ENCODE measurements around the gene ZCCHC7. TPM values are rescaled to one million over a fixed set of nuclear protein-coding genes. Genes with fewer than 3 reads are reported as not detected.

ZCCHC7 gene
- polyA plus RNA-seq, 3 donors, result 8.7 to 12.9 (median 12.5) TPM

DNA sequence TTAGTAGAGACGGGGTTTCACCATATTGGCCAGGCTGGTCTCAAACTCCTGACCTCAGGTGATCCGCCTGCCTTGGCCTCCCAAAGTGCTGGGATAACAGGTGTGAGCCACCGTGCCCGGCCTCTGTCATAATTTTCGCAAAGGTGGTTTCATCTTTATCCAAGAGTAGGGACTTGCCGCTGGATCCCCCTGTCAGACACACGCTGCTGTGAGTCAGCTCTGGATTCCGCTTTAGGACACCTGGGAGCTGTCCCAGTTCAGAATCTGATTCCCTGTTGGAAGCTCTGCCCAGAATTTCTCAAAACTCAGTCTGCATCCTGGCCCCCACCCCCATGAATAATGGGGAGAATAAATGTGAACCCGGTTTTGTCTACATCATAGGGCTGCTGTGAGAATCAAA, 284.2 kb downstream of the ZCCHC7 start:
- Histone ChIP-seq H3K27me3 (ENCODE audit: control insufficient read depth in 2 of 2, insufficient read depth in 2 of 2, low read length in 2 of 2) (no peaks in the 10 kb centered on the region), H2AFZ (ENCODE audit: insufficient read depth, low read depth, low read length, poor library complexity, severe bottlenecking) (no peak overlapping the region), H3K27ac (ENCODE audit: low read depth in 1 of 2, low read length in 2 of 2) (no peak overlapping the region), H3K79me2 (ENCODE audit: insufficient read depth, low read length) (no peaks in the 10 kb centered on the region), H3K4me3 (replicated peaks in 1 of 3; ENCODE audit: low read depth in 2 of 3, low read length in 3 of 3) (no peak overlapping the region), H3K9me3 (replicated peaks in 1 of 2; ENCODE audit: control insufficient read depth in 1 of 2, insufficient read depth in 1 of 2, low read length in 2 of 2) (no peaks in the 10 kb centered on the region), H3K9ac (ENCODE audit: insufficient read depth, low read length, poor library complexity, severe bottlenecking) (no peak overlapping the region), H3K36me3 (replicated peaks in 1 of 2; ENCODE audit: control insufficient read depth in 1 of 2, insufficient read depth in 2 of 2, low read length in 2 of 2) (no peaks in the 10 kb centered on the region), H4K20me1 (ENCODE audit: insufficient read depth, low read length) (no peaks in the 10 kb centered on the region), H3K4me1 (ENCODE audit: control insufficient read depth in 1 of 2, insufficient read depth in 2 of 2, low read length in 2 of 2) (no peaks in the 10 kb centered on the region), H3K4me2 (replicated peaks; ENCODE audit: extremely low read depth, low read length, poor library complexity, severe bottlenecking) (no peak overlapping the region)
- H3K36me3 Mint-ChIP-seq, result no peaks in the 10 kb centered on the region
- DNase-seq, result no peak
- intact Hi-C loops (cut with micrococcal nuclease), result no loop called here
- no peak overlapping the region for H3K27ac Mint-ChIP-seq
- no peaks in the 10 kb centered on the region for H3K4me1 Mint-ChIP-seq
- H3K9me3 Mint-ChIP-seq, result no peaks in the 10 kb centered on the region
- 97% methylated on average over 8 of the region's 9 CpGs for WGBS (ENCODE audit: insufficient coverage)
- no peak overlapping the region for H3K4me3 Mint-ChIP-seq
- TF ChIP-seq, protein P1, sequence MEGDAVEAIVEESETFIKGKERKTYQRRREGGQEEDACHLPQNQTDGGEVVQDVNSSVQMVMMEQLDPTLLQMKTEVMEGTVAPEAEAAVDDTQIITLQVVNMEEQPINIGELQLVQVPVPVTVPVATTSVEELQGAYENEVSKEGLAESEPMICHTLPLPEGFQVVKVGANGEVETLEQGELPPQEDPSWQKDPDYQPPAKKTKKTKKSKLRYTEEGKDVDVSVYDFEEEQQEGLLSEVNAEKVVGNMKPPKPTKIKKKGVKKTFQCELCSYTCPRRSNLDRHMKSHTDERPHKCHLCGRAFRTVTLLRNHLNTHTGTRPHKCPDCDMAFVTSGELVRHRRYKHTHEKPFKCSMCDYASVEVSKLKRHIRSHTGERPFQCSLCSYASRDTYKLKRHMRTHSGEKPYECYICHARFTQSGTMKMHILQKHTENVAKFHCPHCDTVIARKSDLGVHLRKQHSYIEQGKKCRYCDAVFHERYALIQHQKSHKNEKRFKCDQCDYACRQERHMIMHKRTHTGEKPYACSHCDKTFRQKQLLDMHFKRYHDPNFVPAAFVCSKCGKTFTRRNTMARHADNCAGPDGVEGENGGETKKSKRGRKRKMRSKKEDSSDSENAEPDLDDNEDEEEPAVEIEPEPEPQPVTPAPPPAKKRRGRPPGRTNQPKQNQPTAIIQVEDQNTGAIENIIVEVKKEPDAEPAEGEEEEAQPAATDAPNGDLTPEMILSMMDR (IDR thresholded peaks at IDR 0.05), result no peak
- H3K27me3 Mint-ChIP-seq (ENCODE audit: low read depth in 3 of 3), result peaks cover 0 to 4% (median 3%) of the 10 kb centered on the region in 3 donors

DNA sequence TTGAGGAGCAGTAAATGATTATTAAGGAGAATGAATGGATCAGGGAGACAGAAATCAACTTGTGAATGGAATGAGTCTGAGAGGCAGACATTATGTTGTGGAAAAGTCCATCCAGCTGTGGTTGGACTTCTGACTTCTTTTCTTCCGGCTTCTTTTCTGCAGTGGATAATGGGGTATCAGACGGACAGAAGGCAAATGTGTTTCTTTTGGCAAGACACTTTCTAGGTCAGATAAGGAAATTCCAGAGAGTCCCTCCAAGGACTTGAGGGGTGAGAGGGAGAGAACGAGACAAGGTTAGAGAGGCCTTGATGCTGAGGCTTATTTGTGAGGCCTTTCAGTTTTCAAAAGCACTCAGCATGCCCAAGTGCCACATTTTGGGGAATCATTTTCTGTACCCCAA, 285.0 kb downstream of the ZCCHC7 start:
- H3K4me1 Mint-ChIP-seq, result no peaks in the 10 kb centered on the region
- Histone ChIP-seq H3K4me2 (replicated peaks; ENCODE audit: extremely low read depth, low read length, poor library complexity, severe bottlenecking) (no peak overlapping the region), H3K27ac (ENCODE audit: low read depth in 1 of 2, low read length in 2 of 2) (no peak overlapping the region), H3K4me3 (replicated peaks in 1 of 3; ENCODE audit: low read depth in 2 of 3, low read length in 3 of 3) (no peak overlapping the region), H4K20me1 (ENCODE audit: insufficient read depth, low read length) (no peaks in the 10 kb centered on the region), H3K4me1 (ENCODE audit: control insufficient read depth in 1 of 2, insufficient read depth in 2 of 2, low read length in 2 of 2) (no peaks in the 10 kb centered on the region), H2AFZ (ENCODE audit: insufficient read depth, low read depth, low read length, poor library complexity, severe bottlenecking) (no peak overlapping the region), H3K36me3 (replicated peaks in 1 of 2; ENCODE audit: control insufficient read depth in 1 of 2, insufficient read depth in 2 of 2, low read length in 2 of 2) (no peaks in the 10 kb centered on the region), H3K79me2 (ENCODE audit: insufficient read depth, low read length) (no peaks in the 10 kb centered on the region), H3K9ac (ENCODE audit: insufficient read depth, low read length, poor library complexity, severe bottlenecking) (no peak overlapping the region), H3K9me3 (replicated peaks in 1 of 2; ENCODE audit: control insufficient read depth in 1 of 2, insufficient read depth in 1 of 2, low read length in 2 of 2) (no peaks in the 10 kb centered on the region), H3K27me3 (ENCODE audit: control insufficient read depth in 2 of 2, insufficient read depth in 2 of 2, low read length in 2 of 2) (no peaks in the 10 kb centered on the region)
- 100% methylated on average over 2 of the region's 3 CpGs for WGBS (ENCODE audit: insufficient coverage)
- H3K36me3 Mint-ChIP-seq, result no peaks in the 10 kb centered on the region
- H3K4me3 Mint-ChIP-seq, result no peak overlapping the region
- no peak for DNase-seq
- TF ChIP-seq, protein P1 (IDR thresholded peaks at IDR 0.05), result no peak
- H3K27me3 Mint-ChIP-seq (ENCODE audit: low read depth in 3 of 3), result peaks cover 0 to 6% (median under 1%) of the 10 kb centered on the region in 3 donors
- H3K9me3 Mint-ChIP-seq, result no peaks in the 10 kb centered on the region
- intact Hi-C loops (cut with micrococcal nuclease), result no loop called here
- no peak overlapping the region for H3K27ac Mint-ChIP-seq
